ENCODE data around the gene NKX2-2. TPM values are rescaled to one million over a fixed set of nuclear protein-coding genes. Genes with fewer than 3 reads are reported as not detected.

NKX2-2 gene
- total RNA-seq, 1 donor from 2014 or later: not detected

GRCh38 chr20:21499641-21500040 lies 14.2 kb downstream of the NKX2-2 start:
- Mint-ChIP-seq H3K27ac (ENCODE audit: unreplicated experiment) (no peak overlapping the region), H3K9me3 (ENCODE audit: low read depth) (no peaks in the 10 kb centered on the region), H3K27me3 (ENCODE audit: low read depth) (peaks cover 63% of the 10 kb centered on the region), H3K4me3 (ENCODE audit: unreplicated experiment) (no peak overlapping the region), H3K4me1 (ENCODE audit: low read depth) (no peaks in the 10 kb centered on the region), H3K36me3 (ENCODE audit: low read depth) (no peaks in the 10 kb centered on the region)
- no peak for TF ChIP-seq CTCF (IDR thresholded peaks at IDR 0.05)
- DNase-seq (ENCODE audit: low spot score): no peak

- peaks cover 57% of the 10 kb centered on the region for H3K27me3 Mint-ChIP-seq (ENCODE audit: low read depth)
- H3K4me3 Mint-ChIP-seq (ENCODE audit: unreplicated experiment): no peak overlapping the region
- H3K27ac Mint-ChIP-seq (ENCODE audit: unreplicated experiment): no peak overlapping the region
- DNase-seq (ENCODE audit: low spot score): no peak
- TF ChIP-seq CTCF (IDR thresholded peaks at IDR 0.05): no peak
- no peaks in the 10 kb centered on the region for H3K36me3 Mint-ChIP-seq (ENCODE audit: low read depth)
- no peaks in the 10 kb centered on the region for H3K4me1 Mint-ChIP-seq (ENCODE audit: low read depth)
- no peaks in the 10 kb centered on the region for H3K9me3 Mint-ChIP-seq (ENCODE audit: low read depth)
Measured at GRCh38 chr20:21498635-21499034, 15.2 kb downstream of the NKX2-2 start.

GRCh38 chr20:21498195-21498594 lies 15.7 kb downstream of the NKX2-2 start:
- peaks cover 55% of the 10 kb centered on the region for H3K27me3 Mint-ChIP-seq (ENCODE audit: low read depth)
- no peaks in the 10 kb centered on the region for H3K4me1 Mint-ChIP-seq (ENCODE audit: low read depth)
- H3K36me3 Mint-ChIP-seq (ENCODE audit: low read depth): no peaks in the 10 kb centered on the region
- DNase-seq (ENCODE audit: low spot score): no peak
- TF ChIP-seq CTCF (IDR thresholded peaks at IDR 0.05): no peak
- no peak overlapping the region for H3K4me3 Mint-ChIP-seq (ENCODE audit: unreplicated experiment)
- H3K27ac Mint-ChIP-seq (ENCODE audit: unreplicated experiment): no peak overlapping the region
- H3K9me3 Mint-ChIP-seq (ENCODE audit: low read depth): no peaks in the 10 kb centered on the region

- Mint-ChIP-seq H3K27me3 (ENCODE audit: low read depth) (peaks cover 54% of the 10 kb centered on the region), H3K4me3 (ENCODE audit: unreplicated experiment) (no peak overlapping the region), H3K27ac (ENCODE audit: unreplicated experiment) (no peak overlapping the region), H3K4me1 (ENCODE audit: low read depth) (no peaks in the 10 kb centered on the region), H3K9me3 (ENCODE audit: low read depth) (no peaks in the 10 kb centered on the region), H3K36me3 (ENCODE audit: low read depth) (no peaks in the 10 kb centered on the region)
- no peak for DNase-seq (ENCODE audit: low spot score)
- no peak for TF ChIP-seq CTCF (IDR thresholded peaks at IDR 0.05)
Measured at GRCh38 chr20:21496452-21496851, 17.4 kb downstream of the NKX2-2 start.

GRCh38 chr20:21493049-21493448 lies 20.8 kb downstream of the NKX2-2 start:
- H3K36me3 Mint-ChIP-seq (ENCODE audit: low read depth): no peaks in the 10 kb centered on the region
- no peak for TF ChIP-seq CTCF (IDR thresholded peaks at IDR 0.05)
- H3K27me3 Mint-ChIP-seq (ENCODE audit: low read depth): peaks cover 59% of the 10 kb centered on the region

More at GRCh38 chr20:21493049-21493448, 20.8 kb downstream of the NKX2-2 start:
- Mint-ChIP-seq H3K27ac (ENCODE audit: unreplicated experiment) (no peak overlapping the region), H3K4me3 (ENCODE audit: unreplicated experiment) (no peak overlapping the region), H3K9me3 (ENCODE audit: low read depth) (no peaks in the 10 kb centered on the region), H3K4me1 (ENCODE audit: low read depth) (no peaks in the 10 kb centered on the region)
- DNase-seq (ENCODE audit: low spot score): no peak
